ENCODE measurements around the gene PEX1.
"Not testable (repeated sequence)": the region's sequence is repeated elsewhere in the genome, so short reads cannot be mapped to it uniquely, and the experiment has no call there.

The PEX1 gene

DNA sequence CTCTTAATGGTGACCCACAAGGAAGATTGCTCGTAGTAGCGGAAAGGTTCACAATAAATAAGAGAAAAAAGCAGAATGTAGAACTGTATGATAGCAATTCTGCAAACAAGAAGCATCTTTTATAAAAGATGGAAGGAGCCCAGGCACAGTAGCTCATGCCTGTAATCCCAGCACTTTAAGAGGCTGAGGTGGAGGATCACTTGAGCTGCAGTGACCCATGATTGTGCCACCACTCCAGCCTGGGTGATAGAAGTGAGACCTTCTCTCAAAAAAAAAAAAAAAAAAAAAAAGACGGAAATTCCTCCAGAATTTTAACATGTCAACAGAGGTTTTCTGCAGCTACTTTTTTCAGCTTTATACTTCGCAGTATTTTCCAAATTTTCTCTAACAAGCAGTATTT, 67.8 kb downstream of the PEX1 start:
- DNase-seq (ENCODE audit: low spot score), result no peak

DNA sequence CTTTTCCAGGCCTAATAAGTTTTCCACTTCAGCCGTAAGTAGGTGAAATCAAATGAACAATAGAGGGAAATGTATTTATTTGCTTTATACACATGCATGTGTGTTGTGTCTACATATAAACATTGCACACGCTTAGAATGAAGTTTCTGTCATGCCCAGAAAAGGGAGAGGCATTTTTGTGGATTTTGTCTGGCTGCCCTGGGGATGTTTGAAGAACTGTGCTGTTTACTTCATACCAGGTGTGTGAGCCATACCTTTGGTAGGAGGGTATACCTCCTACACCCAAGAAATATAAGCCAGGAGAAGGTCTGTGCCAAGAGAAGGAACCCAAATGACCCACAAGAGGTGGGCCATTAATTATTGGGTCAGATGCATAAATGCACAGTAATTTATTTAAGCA, 68.2 kb downstream of the PEX1 start:
- DNase-seq (ENCODE audit: low spot score), result no peak

DNA sequence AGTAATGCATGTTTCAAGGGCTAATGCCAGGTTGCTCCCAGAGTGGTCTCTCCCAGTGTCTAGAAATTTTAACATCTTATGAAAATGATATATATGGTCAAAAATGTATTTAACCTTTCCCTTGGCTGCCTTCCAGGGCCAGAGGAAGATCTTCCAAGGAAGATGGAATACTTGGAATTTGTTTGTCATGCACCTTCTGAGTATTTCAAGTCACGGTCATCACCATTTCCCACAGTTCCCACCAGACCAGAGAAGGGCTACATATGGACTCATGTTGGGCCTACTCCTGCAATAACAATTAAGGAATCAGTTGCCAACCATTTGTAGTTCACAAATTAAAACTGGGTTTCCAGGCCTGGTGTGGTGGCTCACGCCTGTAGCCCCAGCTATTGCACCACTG, 72.1 kb downstream of the PEX1 start:
- DNase-seq (ENCODE audit: low spot score), result no peak

DNA sequence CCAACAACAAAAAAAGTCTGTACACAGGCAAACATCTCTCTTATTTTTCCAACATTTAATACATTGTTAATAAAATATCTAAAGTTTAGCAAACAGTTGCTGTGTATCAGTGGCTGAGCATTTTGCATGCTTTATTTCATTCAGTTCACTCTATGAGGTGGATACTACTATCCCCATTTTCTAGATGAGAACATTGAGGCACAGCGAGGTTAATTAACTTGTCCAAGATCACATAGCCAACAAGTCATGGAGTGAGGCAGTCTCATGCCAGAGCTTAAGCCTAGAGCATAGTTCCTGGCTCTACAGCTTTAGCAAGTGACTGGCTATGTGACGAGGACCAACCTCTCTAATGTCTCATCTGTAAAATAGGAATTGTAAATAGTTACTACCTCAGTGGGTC, 76.7 kb downstream of the PEX1 start:
- no peak for DNase-seq (ENCODE audit: low spot score)

DNA sequence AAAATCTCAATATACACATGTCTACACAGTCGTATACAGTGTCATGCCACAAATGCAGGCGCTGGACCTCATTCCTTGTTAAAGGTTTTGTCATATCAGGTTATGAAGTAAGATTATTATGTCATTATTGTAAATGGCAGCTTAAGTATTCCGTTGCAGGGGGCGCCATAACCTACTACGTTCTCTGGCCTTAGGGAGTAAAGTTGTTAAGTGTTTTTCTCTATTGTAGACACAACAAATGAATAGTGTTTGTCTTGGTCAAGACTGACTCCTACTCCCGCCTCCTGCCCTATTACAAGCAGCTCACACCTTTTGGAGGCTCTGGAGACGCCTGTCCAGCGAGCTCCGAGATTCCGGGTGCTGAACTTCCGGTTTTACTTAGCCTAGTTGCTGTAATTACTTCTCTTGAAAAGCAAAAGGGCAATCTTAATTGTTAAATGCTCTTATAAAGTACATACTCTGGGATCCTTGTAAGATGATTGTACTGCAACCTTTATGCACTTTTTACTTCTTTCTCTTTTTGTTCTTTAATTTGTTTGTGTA, 80.0 kb downstream of the PEX1 start:
- DNase-seq (ENCODE audit: low spot score), result no peak

DNA sequence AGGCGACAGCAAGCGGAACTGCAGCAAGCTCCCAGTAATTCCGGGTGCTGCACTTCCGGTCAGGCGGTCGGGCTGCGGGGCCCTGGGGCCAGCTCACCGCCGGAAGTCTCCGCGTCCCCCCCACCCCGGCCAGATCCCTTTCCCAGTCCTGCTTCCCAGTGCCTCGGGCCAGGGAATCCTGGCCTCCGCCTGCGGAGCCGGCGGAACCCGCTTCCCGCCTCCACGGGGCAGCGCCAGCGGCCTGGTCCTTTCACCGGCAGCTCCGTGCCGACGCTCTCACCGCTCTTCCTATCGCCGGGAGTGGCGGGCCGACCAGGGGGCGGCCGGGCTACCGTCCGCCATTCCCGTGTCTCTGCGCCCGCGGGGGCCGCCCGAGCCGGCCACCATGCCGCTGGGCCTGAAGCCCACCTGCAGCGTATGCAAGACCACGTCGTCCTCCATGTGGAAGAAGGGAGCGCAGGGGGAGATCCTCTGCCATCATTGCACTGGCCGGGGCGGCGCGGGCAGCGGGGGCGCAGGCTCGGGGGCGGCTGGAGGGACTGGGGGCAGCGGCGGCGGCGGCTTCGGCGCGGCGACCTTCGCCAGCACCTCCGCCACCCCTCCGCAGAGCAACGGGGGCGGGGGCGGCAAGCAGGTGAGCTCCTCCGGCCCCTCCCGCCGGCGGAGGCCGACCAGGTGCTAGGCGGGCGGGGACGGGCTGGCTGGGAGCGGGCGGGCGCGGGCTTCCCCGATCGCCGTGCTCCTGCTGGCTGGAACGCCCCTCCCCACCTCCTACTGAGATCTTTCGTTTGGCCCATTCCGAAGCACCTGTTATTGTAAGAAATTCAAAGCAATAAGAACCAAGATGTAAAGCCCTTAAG, 80.7 kb downstream of the PEX1 start, which contains the start of gene GATAD1:
TSS of gene GATAD1 (plus strand) at position 138 of the 860 bp plus-strand sequence. CDS start at position 386, 248 bp downstream.
- peak; percentile 95 for DNase-seq (ENCODE audit: low spot score)

DNA sequence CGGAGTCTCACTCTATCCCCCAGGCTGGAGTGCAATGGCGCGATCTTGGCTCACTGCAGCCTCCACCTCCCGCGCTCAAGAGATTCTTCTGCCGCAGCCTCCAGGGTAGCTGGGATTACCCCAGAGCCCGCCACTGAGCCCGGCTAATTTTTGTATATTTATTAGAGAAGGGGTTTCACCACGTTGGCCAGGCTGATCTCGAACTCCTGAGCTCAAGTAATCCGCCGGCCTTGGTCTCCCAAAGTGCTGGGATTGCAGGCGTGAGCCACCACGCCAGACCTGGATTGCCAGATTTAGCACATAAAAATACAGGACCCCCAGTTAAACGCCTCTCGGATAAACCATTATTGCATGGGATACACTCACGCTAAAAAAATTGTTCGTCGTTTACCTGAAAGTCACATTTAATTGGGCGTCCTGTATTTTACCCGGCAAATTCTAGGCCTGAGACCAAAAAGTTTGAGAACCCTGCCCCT, 81.4 kb downstream of the PEX1 start:
- DNase-seq (ENCODE audit: low spot score), result no peak

DNA sequence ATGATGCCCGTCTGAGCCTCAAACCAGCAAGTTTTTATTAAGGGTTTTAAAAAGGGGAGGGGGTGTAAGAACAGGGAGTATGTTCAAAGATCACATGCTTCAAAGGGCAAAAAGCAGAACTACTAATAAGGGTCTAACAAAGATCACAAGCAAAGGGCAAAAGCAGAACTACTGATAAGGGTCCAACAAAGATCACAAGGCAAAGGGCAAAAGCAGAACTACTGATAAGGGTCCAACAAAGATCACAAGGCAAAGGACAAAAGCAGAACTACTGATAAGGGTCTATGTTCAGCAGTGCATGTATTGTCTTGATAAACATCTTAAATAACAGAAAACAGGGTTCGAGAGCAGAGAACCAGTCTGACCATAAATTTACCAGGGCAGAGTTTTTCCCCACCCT, 85.6 kb downstream of the PEX1 start:
- DNase-seq (ENCODE audit: low spot score), result not testable (repeated sequence)

DNA sequence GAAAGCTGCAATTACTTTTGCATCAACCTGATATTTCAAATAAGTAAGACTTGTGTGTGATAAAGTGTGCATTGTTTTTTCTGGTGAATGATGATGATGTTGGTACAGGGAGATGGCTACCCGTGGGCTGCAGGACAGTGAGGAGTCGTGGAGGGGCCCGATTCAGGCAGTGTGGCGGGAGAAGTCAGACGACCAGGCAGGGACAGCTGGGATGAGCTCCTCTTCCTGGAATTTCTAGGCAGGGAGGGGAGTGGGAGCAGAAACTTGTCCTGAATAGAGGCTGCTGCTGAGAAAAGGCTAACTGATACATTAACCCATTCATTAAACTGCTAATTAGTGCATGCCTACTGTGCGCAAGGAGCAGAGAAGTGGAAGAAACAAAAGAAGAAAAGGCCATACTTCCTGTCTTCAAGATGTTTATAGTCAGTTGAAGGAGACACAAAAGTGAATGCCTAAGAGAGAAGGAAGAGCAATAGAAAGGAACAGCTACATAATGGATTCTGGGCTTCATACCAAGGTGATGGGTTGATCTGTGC, 90.3 kb downstream of the PEX1 start:
- no peak for DNase-seq (ENCODE audit: low spot score)
